ENCODE measurements around the gene RPL4.
"Not testable (repeated sequence)": the region's sequence is repeated elsewhere in the genome, so short reads cannot be mapped to it uniquely, and the experiment has no call there.

The RPL4 gene

GRCh38 chr15:66504563-66505429 is at the start of gene RPL4, which contains the start of gene ZWILCH:
TSS of gene RPL4 (minus strand) at chr15:66504855. CDS start at chr15:66504790, 65 bp downstream.
TSS of gene ZWILCH (plus strand) at chr15:66505326. CDS start at chr15:66505339, 13 bp downstream.
- DNase-seq (ENCODE audit: low read depth in 2 of 2), result peak; percentile 60 to 62

- DNase-seq (ENCODE audit: low read depth in 2 of 2), result no peak
These were observed 40.6 kb upstream of the RPL4 start for GRCh38 chr15:66545255-66545654.

GRCh38 chr15:66542896-66543295 is 38.2 kb upstream of the RPL4 start:
- DNase-seq (ENCODE audit: low read depth in 2 of 2), result no peak

GRCh38 chr15:66535056-66535455 is 30.4 kb upstream of the RPL4 start:
- DNase-seq (ENCODE audit: low read depth in 2 of 2), result no peak

- DNase-seq (ENCODE audit: low read depth in 2 of 2), result no peak
These were observed 20.2 kb upstream of the RPL4 start for GRCh38 chr15:66524838-66525237.

- no peak for DNase-seq (ENCODE audit: low read depth in 2 of 2)
These were observed 19.3 kb upstream of the RPL4 start for GRCh38 chr15:66523926-66524325.

GRCh38 chr15:66515901-66516322 is 11.3 kb upstream of the RPL4 start:
- DNase-seq (ENCODE audit: low read depth in 2 of 2), result no peak

- no peak for DNase-seq (ENCODE audit: low read depth in 2 of 2)
These were observed 9.9 kb upstream of the RPL4 start for GRCh38 chr15:66514586-66514985.

- DNase-seq (ENCODE audit: low read depth in 2 of 2), result no peak
These were observed 3.7 kb upstream of the RPL4 start for GRCh38 chr15:66508293-66508883.

- no peak for DNase-seq (ENCODE audit: low read depth in 2 of 2)
These were observed 1.2 kb upstream of the RPL4 start for GRCh38 chr15:66505818-66506217.

- no peak for DNase-seq (ENCODE audit: low read depth in 2 of 2)
These were observed 766 bp upstream of the RPL4 start for GRCh38 chr15:66505430-66505811.

GRCh38 chr15:66503780-66504562 is 684 bp downstream of the RPL4 start:
- DNase-seq (ENCODE audit: low read depth in 2 of 2), result no peak

- DNase-seq (ENCODE audit: low read depth in 2 of 2), result not testable (repeated sequence)
These were observed 1.5 kb downstream of the RPL4 start for GRCh38 chr15:66503041-66503648.

- no peak for DNase-seq (ENCODE audit: low read depth in 2 of 2)
These were observed 2.2 kb downstream of the RPL4 start for GRCh38 chr15:66502491-66502890.

GRCh38 chr15:66500346-66500745 is 4.3 kb downstream of the RPL4 start:
- DNase-seq (ENCODE audit: low read depth in 2 of 2), result not testable (repeated sequence)

- DNase-seq (ENCODE audit: low read depth in 2 of 2), result no peak
These were observed 5.9 kb downstream of the RPL4 start for GRCh38 chr15:66498501-66499386.

- peak; percentile 94 to 99 for DNase-seq (ENCODE audit: low read depth in 2 of 2)
These were observed 6.9 kb downstream of the RPL4 start, which contains the start of gene SNAPC5 for GRCh38 chr15:66497502-66498455. TSS of gene SNAPC5 (minus strand) at chr15:66497762. CDS start at chr15:66497731, 31 bp downstream.

- peak in 1 of 2 donors; percentile 7 for DNase-seq (ENCODE audit: low read depth in 2 of 2)
These were observed 7.6 kb downstream of the RPL4 start for GRCh38 chr15:66496951-66497501.

GRCh38 chr15:66494262-66494661 is 10.4 kb downstream of the RPL4 start:
- DNase-seq (ENCODE audit: low read depth in 2 of 2), result no peak
